ENCODE results near the gene KCNJ6.

Gene KCNJ6

GRCh38 chr21:37562920-37563640 lies 353.2 kb downstream of the KCNJ6 start:
- Mint-ChIP-seq H3K9me3 (peaks cover 10% of the 10 kb centered on the region), H3K4me1 (peaks cover 54% of the 10 kb centered on the region), H3K27ac (no peak overlapping the region), H3K36me3 (ENCODE audit: low read depth) (no peaks in the 10 kb centered on the region), H3K27me3 (ENCODE audit: low read depth) (peaks cover 36% of the 10 kb centered on the region), H3K4me3 (no peak overlapping the region)
- no peak for TF ChIP-seq CTCF (IDR thresholded peaks at IDR 0.05; ENCODE audit: unreplicated experiment in 3 of 3)

- peaks cover 10% of the 10 kb centered on the region for H3K9me3 Mint-ChIP-seq
- peaks cover 50% of the 10 kb centered on the region for H3K4me1 Mint-ChIP-seq
- no peak overlapping the region for H3K4me3 Mint-ChIP-seq
- no peak overlapping the region for H3K27ac Mint-ChIP-seq
- TF ChIP-seq CTCF (IDR thresholded peaks at IDR 0.05; ENCODE audit: unreplicated experiment in 3 of 3), result no peak
- peaks cover 32% of the 10 kb centered on the region for H3K27me3 Mint-ChIP-seq (ENCODE audit: low read depth)
- H3K36me3 Mint-ChIP-seq (ENCODE audit: low read depth), result no peaks in the 10 kb centered on the region
Observed at GRCh38 chr21:37561941-37562919, 354.0 kb downstream of the KCNJ6 start.

GRCh38 chr21:37561506-37561905 lies 354.8 kb downstream of the KCNJ6 start:
- no peak for TF ChIP-seq CTCF (IDR thresholded peaks at IDR 0.05; ENCODE audit: unreplicated experiment in 3 of 3)
- Mint-ChIP-seq H3K27ac (no peak overlapping the region), H3K9me3 (peaks cover 10% of the 10 kb centered on the region), H3K36me3 (ENCODE audit: low read depth) (no peaks in the 10 kb centered on the region), H3K4me1 (peaks cover 46% of the 10 kb centered on the region), H3K27me3 (ENCODE audit: low read depth) (peaks cover 26% of the 10 kb centered on the region), H3K4me3 (no peak overlapping the region)

GRCh38 chr21:37560385-37560784 lies 355.9 kb downstream of the KCNJ6 start:
- Mint-ChIP-seq H3K27ac (no peak overlapping the region), H3K27me3 (ENCODE audit: low read depth) (peaks cover 34% of the 10 kb centered on the region), H3K4me1 (peaks cover 46% of the 10 kb centered on the region), H3K36me3 (ENCODE audit: low read depth) (no peaks in the 10 kb centered on the region), H3K4me3 (no peak overlapping the region), H3K9me3 (peaks cover 15% of the 10 kb centered on the region)
- TF ChIP-seq CTCF (IDR thresholded peaks at IDR 0.05; ENCODE audit: unreplicated experiment in 3 of 3), result no peak

GRCh38 chr21:37558676-37559211 lies 357.5 kb downstream of the KCNJ6 start:
- Mint-ChIP-seq H3K36me3 (ENCODE audit: low read depth) (no peaks in the 10 kb centered on the region), H3K27me3 (ENCODE audit: low read depth) (peaks cover 30% of the 10 kb centered on the region), H3K4me1 (peaks cover 43% of the 10 kb centered on the region), H3K4me3 (no peak overlapping the region), H3K27ac (peak overlapping the region in 1 of 3 experiments; percentile 20), H3K9me3 (peaks cover 15% of the 10 kb centered on the region)
- TF ChIP-seq CTCF (IDR thresholded peaks at IDR 0.05; ENCODE audit: unreplicated experiment in 3 of 3), result no peak
